Right cardiac atrium (tissue), 5 donors: ENCODE measurements around the gene PRKCA. TPM values are rescaled to one million over a fixed set of nuclear protein-coding genes. Genes with fewer than 3 reads are reported as not detected.
A peak's percentile ranks its signal among the peaks of the same experiment; 100 is the strongest.

Source experiments
- ATAC-seq, 2 donors: fragments of 200-7000 bp; cut with Tn5 transposase; one replicate each; pipeline versions ENCODE4 v1.8.0 to v1.9.1; 2020; ENCODE audit warnings: moderate library complexity in 2 of 2, mild to moderate bottlenecking in 1 of 2
- DNase-seq, 3 donors: peaks; one replicate each; pipeline ENCODE4 v3.0.0-alpha.2; 2020
- H3K27ac ChIP-seq: one replicate; pipeline ENCODE4 v1.5.1; 2013; ENCODE audit warnings: mild to moderate bottlenecking, low read length, control low read depth, moderate library complexity
- H3K27me3 ChIP-seq: one replicate; pipeline ENCODE4 v1.6.1; 2013; ENCODE audit not compliant: control insufficient read depth, insufficient read depth
- H3K4me1 ChIP-seq: one replicate; pipeline ENCODE4 v1.6.1; 2013; ENCODE audit warnings: low read length; ENCODE audit not compliant: control insufficient read depth, insufficient read depth
- H3K4me3 ChIP-seq: one replicate; pipeline ENCODE4 v1.5.1; 2013; ENCODE audit warnings: low read length, control low read depth
- H3K9me3 ChIP-seq: one replicate; pipeline ENCODE4 v1.6.1; 2013; ENCODE audit warnings: low read length; ENCODE audit not compliant: control insufficient read depth
- WGBS: extraction: QIAGEN DNeasy Blood & Tissue Kit; methylation state at CpG from one replicate; pipeline ENCODE4 v1.1.7; 2013; 5-methylcytosine and 5-hydroxymethylcytosine counted together
- intact Hi-C, 4 donors: fragments of 100-400 bp; cut with DNase I; formaldehyde crosslinking; loops; one replicate each; pipeline versions ENCODE4 v1.11.0 to v1.14.0; 2022 to 2023
- polyA plus RNA-seq: library from polyadenylated mRNA; stranded (reverse); fragments of 200-250 nt; gene quantifications from one replicate; pipeline ENCODE4 v1.2.3, GENCODE V29; 2013
- total RNA-seq, 4 donors: library from RNA; stranded (reverse); fragmentation: NEBNext Ultra II Directional; extraction: Animal tissue kit (Norgen Biotek cat#: 25700); gene quantifications; one replicate each; pipeline ENCODE4 v1.2.1, GENCODE V29; 2021
- donor health status: healthy with polysubstance abuse.
- donor health status: DM: no; HTN: yes; CAD: no.
- donor health status: DM: no; HTN: no; CAD: no.
- donor health status: DM: no; HTN: yes; CAD: no; lungs with severe emphysema.
- donor health status: DM: yes; HTN: yes; CAD: no.

PRKCA gene
- total and polyA plus RNA-seq, 5 donors: 2.2 to 8.0 (median 6.8) TPM

DNA sequence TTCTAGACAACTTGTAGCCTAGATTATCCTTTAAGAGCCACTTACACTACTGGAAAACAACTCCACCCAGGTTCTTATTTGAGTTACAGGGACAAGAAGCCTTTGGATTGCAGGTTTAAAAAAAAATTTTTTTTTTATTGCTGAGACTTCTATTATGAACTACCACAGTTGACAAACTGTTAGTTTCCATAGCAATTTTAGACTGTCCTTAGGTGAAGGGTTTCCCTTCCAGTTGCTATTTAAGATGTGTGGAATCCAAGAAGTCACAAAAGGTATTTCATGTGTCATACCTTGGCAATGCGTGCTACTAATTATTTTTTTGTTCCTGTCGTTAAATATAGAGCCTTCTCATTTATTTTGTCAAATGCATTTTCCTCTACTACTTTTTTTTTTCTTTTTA, 253.2 kb downstream of the PRKCA start:
- 82% methylated on average over 2 of the region's 2 CpGs for WGBS
- DNase-seq (no peak), ATAC-seq (no peak)
- Histone ChIP-seq H3K4me3 (no peak overlapping the region), H3K9me3 (no peaks in the 10 kb centered on the region), H3K27me3 (no peaks in the 10 kb centered on the region), H3K27ac (no peak overlapping the region), H3K4me1 (no peaks in the 10 kb centered on the region)
- intact Hi-C loops: no loop called here

GRCh38 chr17:66557200-66557599, 254.8 kb downstream of the PRKCA start:
- Histone ChIP-seq H3K27ac (no peak overlapping the region), H3K4me1 (no peaks in the 10 kb centered on the region), H3K9me3 (no peaks in the 10 kb centered on the region), H3K27me3 (no peaks in the 10 kb centered on the region), H3K4me3 (no peak overlapping the region)
- DNase-seq (no peak), ATAC-seq (no peak)
- intact Hi-C loops: no loop called here
- 93% methylated on average over 3 of the region's 3 CpGs for WGBS

DNA sequence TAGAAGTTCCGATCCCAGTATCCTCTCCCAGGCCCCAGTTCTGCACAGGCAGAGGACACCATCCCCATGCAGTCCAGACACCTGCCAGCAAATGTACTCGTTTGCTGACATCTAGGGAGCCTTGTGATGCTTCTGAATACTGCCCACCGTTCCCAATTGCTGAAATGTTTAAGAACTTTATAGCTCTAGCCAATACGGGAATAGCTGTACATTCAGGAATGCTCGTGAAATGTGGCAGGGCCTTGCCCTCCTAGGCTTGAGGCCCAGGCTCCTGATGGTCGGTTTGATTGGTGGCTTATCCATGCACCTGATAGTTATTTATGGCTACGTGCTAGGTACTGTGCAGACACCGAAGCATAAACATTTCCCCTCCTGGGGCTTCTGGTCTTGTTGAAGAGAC, 255.5 kb downstream of the PRKCA start:
- Histone ChIP-seq H3K4me1 (no peaks in the 10 kb centered on the region), H3K4me3 (no peak overlapping the region), H3K9me3 (no peaks in the 10 kb centered on the region), H3K27me3 (no peaks in the 10 kb centered on the region), H3K27ac (no peak overlapping the region)
- DNase-seq: no peak
- WGBS: 89% methylated on average over 8 of the region's 8 CpGs
- no peak for ATAC-seq
- intact Hi-C loops: no loop called here

GRCh38 chr17:66560691-66561090, 258.3 kb downstream of the PRKCA start:
- no peaks in the 10 kb centered on the region for H3K9me3 ChIP-seq
- intact Hi-C loops: loop anchor here in 1 of 4 donors (10.0 kb wide), 1 partner anchor 306 kb away; no protein-coding TSS in a partner anchor

GRCh38 chr17:66562119-66562518, 259.7 kb downstream of the PRKCA start:
- no peak for ATAC-seq
- H3K4me3 ChIP-seq: no peak overlapping the region
- DNase-seq: no peak
- H3K4me1 ChIP-seq: no peaks in the 10 kb centered on the region
- no peak overlapping the region for H3K27ac ChIP-seq
- no peaks in the 10 kb centered on the region for H3K9me3 ChIP-seq
- H3K27me3 ChIP-seq: no peaks in the 10 kb centered on the region
- intact Hi-C loops: loop anchor here in 1 of 4 donors (10.0 kb wide), 1 partner anchor 307 kb away; no protein-coding TSS in a partner anchor

More at GRCh38 chr17:66560691-66561090, 258.3 kb downstream of the PRKCA start:
- Histone ChIP-seq H3K4me3 (no peak overlapping the region), H3K27ac (no peak overlapping the region), H3K27me3 (no peaks in the 10 kb centered on the region), H3K4me1 (no peaks in the 10 kb centered on the region)
- DNase-seq (no peak), ATAC-seq (no peak)
- WGBS: 80% methylated on average over 7 of the region's 7 CpGs

DNA sequence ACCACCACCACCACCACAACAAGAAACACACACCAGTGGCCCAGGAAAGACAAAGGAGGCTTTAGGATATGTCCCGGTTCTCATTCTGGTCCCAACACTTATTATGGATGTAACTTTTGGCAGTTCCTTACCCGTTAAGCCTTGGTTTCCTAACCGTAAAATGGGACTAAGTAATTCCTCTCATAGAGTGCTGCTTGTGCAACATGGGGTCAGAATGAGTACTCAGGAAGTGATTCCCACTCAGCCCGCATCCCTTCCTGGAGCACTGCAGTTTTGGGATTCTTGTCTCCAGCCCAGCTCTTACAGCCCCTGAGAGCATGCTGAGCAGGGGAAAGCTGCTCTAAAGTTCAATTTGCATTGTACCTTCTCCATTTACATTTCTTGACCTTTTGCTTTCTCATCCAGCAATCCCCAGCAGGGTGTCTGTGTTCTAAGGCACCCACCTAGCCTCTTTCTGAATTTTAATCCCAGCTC, 262.6 kb downstream of the PRKCA start:
- H3K9me3 ChIP-seq: no peaks in the 10 kb centered on the region
- no peaks in the 10 kb centered on the region for H3K4me1 ChIP-seq
- intact Hi-C loops: loop anchor here in 2 of 4 donors (5.0 to 10.0 kb wide), 2 partner anchors 308 to 310 kb away; no protein-coding TSS in a partner anchor
- H3K27ac ChIP-seq: no peak overlapping the region
- no peak overlapping the region for H3K4me3 ChIP-seq
- ATAC-seq (no peak), DNase-seq (no peak)
- H3K27me3 ChIP-seq: no peaks in the 10 kb centered on the region
- 81% methylated on average over 4 of the region's 4 CpGs for WGBS

DNA sequence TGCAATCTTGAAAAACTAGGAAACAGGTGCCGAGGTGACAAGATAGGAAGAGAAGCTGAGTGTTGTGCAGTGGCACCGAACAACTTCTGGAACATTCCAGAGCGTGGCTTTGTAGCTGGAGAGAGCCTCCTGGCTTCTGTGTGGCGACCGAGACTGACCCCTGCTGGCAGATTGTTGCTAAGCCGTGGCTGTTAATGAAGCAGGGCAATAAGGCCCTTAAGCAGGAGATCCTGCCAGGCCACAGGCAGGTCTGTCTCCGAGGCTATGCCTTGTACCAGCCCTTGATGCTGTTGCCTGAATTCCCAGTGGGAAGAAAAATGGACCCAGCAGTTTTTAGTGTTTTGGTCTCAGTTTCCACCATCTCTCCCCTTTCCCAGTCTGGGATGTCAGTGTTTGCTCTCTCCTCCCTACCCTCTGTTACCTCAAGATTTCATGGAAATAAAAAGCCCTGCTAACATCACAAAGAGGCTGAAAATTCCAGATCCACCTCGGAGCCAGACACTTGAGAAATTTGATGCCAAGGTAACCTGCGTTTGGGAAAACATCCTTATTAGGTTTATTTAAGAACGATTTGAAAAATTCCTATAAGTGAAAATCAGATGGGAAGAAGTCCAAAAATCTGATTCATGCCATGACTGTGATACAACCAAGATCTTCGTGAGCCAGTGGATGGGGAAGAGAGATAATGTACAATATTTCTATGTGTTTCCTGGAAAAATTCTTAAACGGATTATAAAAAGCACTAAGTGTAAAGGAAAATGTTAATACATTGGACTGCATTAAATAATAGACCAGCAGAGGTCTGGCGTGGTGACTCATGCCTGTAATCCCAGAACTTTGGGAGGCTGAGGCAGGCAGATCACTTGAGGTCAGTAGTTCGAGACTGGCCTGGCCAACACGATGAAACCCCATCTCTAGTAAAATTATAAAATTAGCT, 265.1 kb downstream of the PRKCA start:
- Histone ChIP-seq H3K27me3 (no peaks in the 10 kb centered on the region), H3K4me1 (no peaks in the 10 kb centered on the region), H3K9me3 (no peaks in the 10 kb centered on the region), H3K4me3 (no peak overlapping the region), H3K27ac (no peak overlapping the region)
- DNase-seq (peak; percentile 75 to 92 (median 89)), ATAC-seq (peak; percentile 77 to 86)
- intact Hi-C loops: loop anchor here in 2 of 4 donors (5.0 to 10.0 kb wide), 2 partner anchors 310 to 313 kb away; no protein-coding TSS in a partner anchor
- 53% methylated on average over 15 of the region's 15 CpGs for WGBS

DNA sequence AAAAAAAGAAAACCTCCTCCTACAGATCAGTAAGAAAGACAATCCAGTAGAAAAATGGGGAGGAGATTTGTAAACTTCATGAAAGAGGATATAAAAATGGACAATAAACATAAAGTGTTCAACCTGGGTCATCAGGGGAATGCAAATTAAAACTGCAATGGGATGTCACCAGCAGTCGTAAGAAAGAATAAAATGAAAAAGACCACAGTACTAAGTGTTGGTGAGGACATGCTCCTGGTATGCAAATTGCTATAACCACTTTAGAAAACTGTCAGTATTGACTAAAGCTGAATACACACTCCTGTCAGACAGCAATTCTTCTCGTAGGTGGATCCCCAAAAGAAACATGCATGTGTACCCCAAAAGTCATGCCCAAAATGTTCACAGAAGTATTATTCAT, 267.2 kb downstream of the PRKCA start:
- intact Hi-C loops: loop anchor here in 2 of 4 donors (5.0 to 10.0 kb wide), 2 partner anchors 312 to 315 kb away; no protein-coding TSS in a partner anchor
- Histone ChIP-seq H3K4me3 (no peak overlapping the region), H3K27me3 (no peaks in the 10 kb centered on the region), H3K9me3 (no peaks in the 10 kb centered on the region), H3K27ac (no peak overlapping the region), H3K4me1 (no peaks in the 10 kb centered on the region)
- WGBS: 93% methylated on average over 2 of the region's 2 CpGs
- ATAC-seq (no peak), DNase-seq (no peak)

GRCh38 chr17:66570447-66571195, 268.2 kb downstream of the PRKCA start:
- ATAC-seq: no peak
- no peak overlapping the region for H3K4me3 ChIP-seq
- WGBS: 72% methylated on average over 9 of the region's 9 CpGs
- no peak overlapping the region for H3K27ac ChIP-seq
- no peaks in the 10 kb centered on the region for H3K4me1 ChIP-seq
- no peak for DNase-seq
- no peaks in the 10 kb centered on the region for H3K9me3 ChIP-seq
- intact Hi-C loops: loop anchor here in 1 of 4 donors (10.0 kb wide), 1 partner anchor 316 kb away; no protein-coding TSS in a partner anchor
- H3K27me3 ChIP-seq: no peaks in the 10 kb centered on the region

GRCh38 chr17:66571745-66572144, 269.3 kb downstream of the PRKCA start:
- intact Hi-C loops: loop anchor here in 1 of 4 donors (10.0 kb wide), 1 partner anchor 317 kb away; no protein-coding TSS in a partner anchor
- Histone ChIP-seq H3K4me3 (no peak overlapping the region), H3K27me3 (no peaks in the 10 kb centered on the region), H3K27ac (no peak overlapping the region), H3K4me1 (no peaks in the 10 kb centered on the region), H3K9me3 (no peaks in the 10 kb centered on the region)
- ATAC-seq (no peak), DNase-seq (no peak)
- 84% methylated on average over 8 of the region's 8 CpGs for WGBS
